Neural crest cell (in vitro differentiated cells): ENCODE data around the gene INCENP. TPM values are rescaled to one million over a fixed set of nuclear protein-coding genes. Genes with fewer than 3 reads are reported as not detected.
"Not testable (repeated sequence)": the region's sequence is repeated elsewhere in the genome, so short reads cannot be mapped to it uniquely, and the experiment has no call there.

ENCODE experiments used
- DNase-seq: peaks from one replicate; pipeline ENCODE4 v3.0.0; 2021; ENCODE audit warnings: low read depth, mixed read lengths, low spot score
- H3K27ac Mint-ChIP-seq: one replicate; pipeline ENCODE4 v1.8.0; 2021; ENCODE audit warnings: mild to moderate bottlenecking, mixed read lengths; ENCODE audit not compliant: unreplicated experiment
- H3K27me3 Mint-ChIP-seq: 2 replicates; pipeline ENCODE4 v1.8.0; 2021; ENCODE audit warnings: low read depth, mild to moderate bottlenecking, mixed read lengths
- H3K36me3 Mint-ChIP-seq: 2 replicates; pipeline ENCODE4 v1.8.0; 2021; ENCODE audit warnings: low read depth, mild to moderate bottlenecking, mixed read lengths
- H3K4me1 Mint-ChIP-seq: 2 replicates; pipeline ENCODE4 v1.8.0; 2021; ENCODE audit warnings: mixed read lengths
- H3K4me3 Mint-ChIP-seq: one replicate; pipeline ENCODE4 v1.8.0; 2021; ENCODE audit warnings: mild to moderate bottlenecking, mixed read lengths
- H3K9me3 Mint-ChIP-seq: 2 replicates; pipeline ENCODE4 v1.8.0; 2021; ENCODE audit warnings: mixed read lengths
- long read RNA-seq: library from polyadenylated mRNA; unstranded; transcript quantifications from one replicate; pipeline ENCODE4 v2.0.0, GENCODE V29; 2020
- total RNA-seq: library from RNA; stranded (reverse); gene quantifications from 2 replicates; pipeline ENCODE4 v1.2.1, GENCODE V29; 2021
- TF ChIP-seq, protein P1 (sequence below): fragments of 200-600 bp; sonication (generic); conservative IDR thresholded peaks from 2 replicates; pipeline ENCODE4 v1.5.0; 2021; ENCODE audit warnings: antibody characterized with exemption, mild to moderate bottlenecking

The INCENP gene
- total RNA-seq: 162 and 166 TPM in 2 replicates
- long read RNA-seq, partial matches to known transcripts: 2 of 9 reads
- long read RNA-seq, other reads (novel, unspliced or antisense): 7 of 9 reads

DNA sequence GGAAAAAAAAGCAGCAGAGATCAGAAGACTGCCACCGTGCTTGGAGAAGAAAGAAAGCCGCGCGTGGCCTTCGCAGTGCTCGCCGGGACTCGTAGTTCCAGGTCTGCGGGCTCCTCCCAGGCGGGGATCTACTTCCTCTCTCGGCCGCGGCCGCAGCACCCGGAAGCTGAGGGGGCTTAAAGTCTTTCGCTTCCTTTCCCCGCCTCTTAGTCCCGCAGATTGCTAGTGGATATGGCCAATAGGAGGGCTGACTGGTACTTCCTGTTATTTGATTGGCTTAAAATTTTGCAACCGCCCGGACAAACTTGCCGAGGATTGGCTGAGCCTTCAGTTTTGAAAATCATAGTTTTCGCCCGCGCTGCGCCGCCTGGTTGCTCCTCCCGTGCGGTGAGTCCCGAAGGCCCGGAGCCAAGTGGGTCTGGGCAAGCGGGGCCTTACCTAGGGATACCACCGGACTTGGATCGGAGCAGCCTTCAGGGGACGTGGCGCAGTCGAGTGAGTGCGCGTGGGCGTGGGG, at the start of gene INCENP:
Gene INCENP, plus strand, starts transcription at position 343 of the 517 bp plus-strand sequence. CDS start 4,151 bp downstream, outside the sequence.
- H3K4me1 Mint-ChIP-seq: peaks cover 49% of the 10 kb centered on the region
- peak; percentile 94 for DNase-seq
- peaks cover 9% of the 10 kb centered on the region for H3K36me3 Mint-ChIP-seq
- no peaks in the 10 kb centered on the region for H3K9me3 Mint-ChIP-seq
- H3K27ac Mint-ChIP-seq: peak within 1 kb of the TSS; percentile 98
- H3K27me3 Mint-ChIP-seq: no peaks in the 10 kb centered on the region
- TF ChIP-seq, protein P1, sequence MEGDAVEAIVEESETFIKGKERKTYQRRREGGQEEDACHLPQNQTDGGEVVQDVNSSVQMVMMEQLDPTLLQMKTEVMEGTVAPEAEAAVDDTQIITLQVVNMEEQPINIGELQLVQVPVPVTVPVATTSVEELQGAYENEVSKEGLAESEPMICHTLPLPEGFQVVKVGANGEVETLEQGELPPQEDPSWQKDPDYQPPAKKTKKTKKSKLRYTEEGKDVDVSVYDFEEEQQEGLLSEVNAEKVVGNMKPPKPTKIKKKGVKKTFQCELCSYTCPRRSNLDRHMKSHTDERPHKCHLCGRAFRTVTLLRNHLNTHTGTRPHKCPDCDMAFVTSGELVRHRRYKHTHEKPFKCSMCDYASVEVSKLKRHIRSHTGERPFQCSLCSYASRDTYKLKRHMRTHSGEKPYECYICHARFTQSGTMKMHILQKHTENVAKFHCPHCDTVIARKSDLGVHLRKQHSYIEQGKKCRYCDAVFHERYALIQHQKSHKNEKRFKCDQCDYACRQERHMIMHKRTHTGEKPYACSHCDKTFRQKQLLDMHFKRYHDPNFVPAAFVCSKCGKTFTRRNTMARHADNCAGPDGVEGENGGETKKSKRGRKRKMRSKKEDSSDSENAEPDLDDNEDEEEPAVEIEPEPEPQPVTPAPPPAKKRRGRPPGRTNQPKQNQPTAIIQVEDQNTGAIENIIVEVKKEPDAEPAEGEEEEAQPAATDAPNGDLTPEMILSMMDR: no peak
- peak within 1 kb of the TSS; percentile 100 for H3K4me3 Mint-ChIP-seq

DNA sequence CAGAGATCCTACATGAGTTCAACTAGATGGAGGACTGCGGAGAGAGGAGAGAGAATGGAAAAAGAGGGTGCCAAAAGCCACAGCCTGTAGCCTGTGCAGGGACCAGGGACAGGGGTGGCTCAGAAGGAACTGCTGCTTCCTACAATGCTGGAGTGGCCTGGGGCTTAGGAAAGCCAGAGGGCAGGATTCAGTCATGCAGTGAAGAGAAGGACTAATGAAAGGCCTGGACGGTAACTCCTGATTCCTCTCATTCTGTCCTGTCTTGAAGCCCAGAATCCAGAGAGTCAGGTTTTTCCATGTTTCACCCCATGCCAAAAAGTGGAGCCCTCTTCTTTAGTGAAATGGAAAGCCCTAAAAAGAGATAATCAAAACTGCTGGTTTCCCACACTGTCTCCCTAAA, 48.4 kb upstream of the INCENP start:
- TF ChIP-seq, protein P1: no peak
- no peak overlapping the region for H3K4me3 Mint-ChIP-seq
- H3K27me3 Mint-ChIP-seq: peaks cover 3% of the 10 kb centered on the region
- no peaks in the 10 kb centered on the region for H3K4me1 Mint-ChIP-seq
- no peak for DNase-seq
- no peak overlapping the region for H3K27ac Mint-ChIP-seq
- no peaks in the 10 kb centered on the region for H3K9me3 Mint-ChIP-seq
- H3K36me3 Mint-ChIP-seq: no peaks in the 10 kb centered on the region

DNA sequence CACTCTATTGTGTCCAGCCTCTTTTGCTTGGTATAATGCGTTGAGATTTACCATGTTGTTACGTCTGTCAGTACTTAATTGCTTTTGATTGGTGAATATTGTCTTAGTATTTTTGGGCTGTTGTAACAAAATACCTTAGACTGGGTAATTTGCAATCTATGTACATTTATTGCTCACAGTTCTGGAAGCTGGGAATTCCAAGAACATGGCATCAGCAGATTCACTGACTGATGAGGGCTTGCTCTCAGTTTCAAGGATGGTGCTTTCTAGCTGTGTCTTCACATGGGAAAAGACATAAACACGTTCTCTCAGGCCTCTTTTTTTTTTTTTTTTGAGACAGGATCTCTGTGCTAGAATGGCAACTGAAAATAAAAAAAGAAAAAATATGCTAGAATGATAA, 46.7 kb upstream of the INCENP start:
- H3K36me3 Mint-ChIP-seq: no peaks in the 10 kb centered on the region
- no peaks in the 10 kb centered on the region for H3K9me3 Mint-ChIP-seq
- peaks cover 7% of the 10 kb centered on the region for H3K27me3 Mint-ChIP-seq
- H3K4me3 Mint-ChIP-seq: no peak overlapping the region
- TF ChIP-seq, protein P1: no peak
- no peak for DNase-seq
- H3K27ac Mint-ChIP-seq: no peak overlapping the region
- no peaks in the 10 kb centered on the region for H3K4me1 Mint-ChIP-seq

DNA sequence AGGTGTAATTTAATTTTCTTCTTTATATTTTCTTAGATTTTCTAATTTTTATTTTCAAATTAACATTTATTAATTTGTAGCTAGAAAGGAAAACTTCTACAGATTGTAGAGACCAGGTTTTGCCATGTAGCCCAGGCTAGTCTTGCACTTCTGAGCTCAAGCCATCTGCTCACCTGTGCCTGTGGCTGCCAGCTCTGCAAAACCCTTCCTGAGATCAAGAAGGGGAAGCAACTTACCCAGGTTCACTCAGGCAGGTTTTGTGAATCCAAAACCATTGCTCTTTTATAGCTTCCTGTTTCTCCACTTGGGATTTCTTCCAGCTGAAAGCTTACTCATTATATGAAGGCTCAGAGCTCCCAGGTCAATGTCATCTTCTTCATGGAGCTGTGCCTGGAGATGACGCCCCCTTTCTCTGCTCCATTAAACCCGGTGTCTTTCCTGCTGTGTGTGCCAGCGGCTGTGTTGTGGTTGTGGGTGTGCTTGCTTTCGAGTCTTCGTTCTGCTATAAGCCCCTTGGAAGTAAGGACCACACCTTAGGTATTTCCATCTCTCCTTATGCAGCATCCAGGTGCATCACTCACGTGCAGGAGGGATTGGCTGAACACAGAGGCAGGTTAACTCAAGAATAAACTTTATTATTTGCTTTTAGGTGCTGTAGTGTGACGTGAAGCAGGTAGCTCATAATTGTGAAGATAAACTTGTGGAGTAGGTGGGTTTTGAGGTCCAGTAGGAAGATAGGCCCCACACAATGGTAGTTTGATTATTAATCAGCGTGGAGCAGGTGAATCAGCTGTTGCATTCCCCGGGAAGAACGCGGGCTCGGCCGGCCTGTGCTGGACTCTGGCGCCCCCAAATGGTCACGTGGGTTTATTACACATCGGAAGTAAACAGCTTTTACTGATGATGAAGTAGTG, 42.2 kb upstream of the INCENP start:
- Mint-ChIP-seq H3K9me3 (peaks cover 6% of the 10 kb centered on the region), H3K4me1 (no peaks in the 10 kb centered on the region), H3K4me3 (no peak overlapping the region), H3K27me3 (peaks cover 7% of the 10 kb centered on the region), H3K36me3 (peaks cover 4% of the 10 kb centered on the region), H3K27ac (no peak overlapping the region)
- TF ChIP-seq, protein P1: peak; percentile 96
- peak; percentile 85 for DNase-seq

DNA sequence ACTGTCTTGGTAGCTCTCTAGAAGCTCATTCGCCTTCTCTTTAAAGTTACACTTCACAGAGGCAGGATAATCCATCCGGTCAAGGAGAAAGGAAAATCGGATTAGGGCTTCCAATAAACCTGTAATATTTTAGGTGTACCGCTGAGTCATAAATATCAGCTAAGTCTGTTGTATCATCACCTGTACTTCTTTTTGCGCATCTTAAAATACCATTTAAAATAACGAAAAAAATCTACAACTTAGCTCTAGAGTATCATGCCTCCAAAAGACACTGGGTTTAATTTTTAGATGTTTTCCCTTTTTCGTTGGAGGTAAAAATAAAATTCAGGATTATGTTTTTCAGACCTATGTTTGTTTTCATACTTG, 41.5 kb upstream of the INCENP start:
- H3K27me3 Mint-ChIP-seq: peaks cover 7% of the 10 kb centered on the region
- peaks cover 6% of the 10 kb centered on the region for H3K9me3 Mint-ChIP-seq
- no peak for DNase-seq
- no peak overlapping the region for H3K27ac Mint-ChIP-seq
- H3K36me3 Mint-ChIP-seq: peaks cover 4% of the 10 kb centered on the region
- no peaks in the 10 kb centered on the region for H3K4me1 Mint-ChIP-seq
- no peak overlapping the region for H3K4me3 Mint-ChIP-seq
- TF ChIP-seq, protein P1: no peak

DNA sequence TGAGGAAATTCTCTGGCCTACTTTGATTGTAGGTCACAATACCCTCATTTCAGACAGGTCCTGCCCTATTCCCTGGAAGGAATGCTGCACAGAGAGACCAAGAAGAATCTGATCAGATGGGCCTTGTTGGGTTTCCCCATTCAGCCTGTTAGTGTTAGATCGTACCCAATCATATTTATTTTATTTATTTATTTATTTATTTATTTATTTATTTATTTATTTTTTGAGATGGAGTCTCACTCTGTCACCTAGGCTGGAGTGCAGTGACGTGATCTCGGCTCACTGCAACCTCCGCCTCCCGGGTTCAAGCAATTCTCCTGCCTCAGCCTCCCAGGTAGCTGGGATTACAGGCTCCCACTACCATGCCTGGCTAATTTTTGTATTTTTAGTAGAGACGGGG, 39.0 kb upstream of the INCENP start:
- not testable (repeated sequence) for H3K27me3 Mint-ChIP-seq, H3K4me3 Mint-ChIP-seq

More for the DNA sequence above, 39.0 kb upstream of the INCENP start:
- not testable (repeated sequence) for DNase-seq, H3K36me3 Mint-ChIP-seq, H3K27ac Mint-ChIP-seq, H3K4me1 Mint-ChIP-seq
- H3K9me3 Mint-ChIP-seq: peaks cover 10% of the 10 kb centered on the region
